HepG2 (cell line): ENCODE results near the gene IL11RA. TPM values are rescaled to one million over a fixed set of nuclear protein-coding genes. Genes with fewer than 3 reads are reported as not detected.

Experiments used
- AGO2 ChIP-seq: fragments of 200-400 bp; formaldehyde crosslinking; optimal IDR thresholded peaks from 2 replicates; pipeline ENCODE3; 2017; ENCODE audit warnings: mild to moderate bottlenecking, low read depth, low read length, moderate library complexity
- CCAR2 ChIP-seq: fragments of 200-400 bp; formaldehyde crosslinking; optimal IDR thresholded peaks from 2 replicates; pipeline ENCODE3; 2018; ENCODE audit warnings: low read depth, mild to moderate bottlenecking, low read length, moderate library complexity
- ELF4 ChIP-seq: sonication (generic); formaldehyde crosslinking; IDR thresholded peaks from 2 replicates; pipeline ENCODE4 v1.5.0; 2020; ENCODE audit warnings: missing genetic modification reagents, mild to moderate bottlenecking, moderate library complexity, borderline replicate concordance
- NFE2L1 ChIP-seq: sonication (generic); formaldehyde crosslinking; IDR thresholded peaks from 2 replicates; pipeline ENCODE4 v1.4.0; 2020; ENCODE audit warnings: missing genetic modification reagents, mild to moderate bottlenecking, borderline replicate concordance
- POLR2AphosphoS5 ChIP-seq: IDR thresholded peaks from 2 replicates; pipeline ENCODE4 v1.6.1; 2012; ENCODE audit warnings: low read depth, low read length
- RAD51 ChIP-seq: fragments of 450-650 bp; IDR thresholded peaks from 2 replicates; pipeline ENCODE4 v1.6.1; 2016; ENCODE audit warnings: borderline replicate concordance
- REPIN1 ChIP-seq: sonication (generic); formaldehyde crosslinking; IDR thresholded peaks from 2 replicates; pipeline ENCODE4 v1.8.0; 2022; ENCODE audit warnings: missing genetic modification reagents, low read depth, mild to moderate bottlenecking, borderline replicate concordance
- SKIL ChIP-seq: sonication (generic); formaldehyde crosslinking; IDR thresholded peaks from 2 replicates; pipeline ENCODE4 v1.8.0; 2022; ENCODE audit warnings: missing genetic modification reagents, mild to moderate bottlenecking, moderate library complexity, borderline replicate concordance
- SMAD9 ChIP-seq: sonication (generic); formaldehyde crosslinking; IDR thresholded peaks from 2 replicates; pipeline ENCODE4 v1.5.1; 2020; ENCODE audit warnings: mild to moderate bottlenecking, missing genetic modification reagents
- SNRNP70 ChIP-seq: fragments of 200-400 bp; formaldehyde crosslinking; IDR thresholded peaks from 2 replicates; pipeline ENCODE4 v1.6.1; 2017; ENCODE audit warnings: mild to moderate bottlenecking, low read depth, low read length, moderate library complexity
- SUZ12 ChIP-seq: fragments of 150-350 bp; IDR thresholded peaks from 2 replicates; pipeline ENCODE4 v1.6.1; 2014; ENCODE audit warnings: low read depth, low read length
- ZMYM4 ChIP-seq: sonication (generic); formaldehyde crosslinking; IDR thresholded peaks from 2 replicates; pipeline ENCODE4 v1.8.1; 2023; ENCODE audit warnings: mild to moderate bottlenecking, missing genetic modification reagents
- ZNF44 ChIP-seq: sonication (generic); formaldehyde crosslinking; IDR thresholded peaks from 2 replicates; pipeline ENCODE4 v1.5.1; 2020; ENCODE audit warnings: mild to moderate bottlenecking, missing genetic modification reagents
- ZSCAN12 ChIP-seq: sonication (generic); formaldehyde crosslinking; IDR thresholded peaks from 2 replicates; pipeline ENCODE4 v1.9.0; 2021; ENCODE audit warnings: mild to moderate bottlenecking, missing genetic modification reagents
- polyA plus RNA-seq, 8 experiments: library from polyadenylated mRNA; depleted of rRNA in 3 of 8; stranded (reverse) in 7 of 8; unstranded in 1 of 8; fragments of >200 nt; fragmentation: Illumina TruSeq in 4 of 8; extraction: Trizol in 4 of 8; gene quantifications; 2 replicates each; pipeline versions ENCODE4 v1.2.1 to v1.2.3, GENCODE V29; 2011 to 2016; ENCODE audit warnings: low read depth in 4 of 8, missing spikeins in 1 of 8, mixed read lengths in 1 of 8; ENCODE audit not compliant: insufficient read depth in 1 of 8
- total RNA-seq, 5 experiments: library from RNA; depleted of rRNA; stranded (reverse); fragments of >200 nt; fragmentation: Illumina TruSeq; extraction: Trizol; gene quantifications; 2 replicates each; pipeline ENCODE4 v1.2.3, GENCODE V29; 2016; ENCODE audit warnings: low read depth in 1 of 5
- TF ChIP-seq, protein P1 (sequence below): sonication (generic); formaldehyde crosslinking; IDR thresholded peaks from 2 replicates; pipeline ENCODE4 v1.4.0; 2020; ENCODE audit warnings: missing genetic modification reagents
- TF ChIP-seq, protein P2 (sequence below): sonication (generic); formaldehyde crosslinking; IDR thresholded peaks from 2 replicates; pipeline ENCODE4 v1.5.1; 2020; ENCODE audit warnings: missing genetic modification reagents, mild to moderate bottlenecking, borderline replicate concordance
- TF ChIP-seq, protein P3 (sequence below): sonication (generic); formaldehyde crosslinking; IDR thresholded peaks from 2 replicates; pipeline ENCODE4 v1.4.0; 2020; ENCODE audit warnings: low read depth, mild to moderate bottlenecking, missing genetic modification reagents
- TF ChIP-seq, protein P4 (sequence below): sonication (generic); formaldehyde crosslinking; IDR thresholded peaks from 2 replicates; pipeline ENCODE4 v1.4.0; 2020; ENCODE audit warnings: mild to moderate bottlenecking, missing genetic modification reagents

IL11RA gene
- total and polyA plus RNA-seq, 2 of the 13 experiments (the other 11 are each of a cell fraction or from before 2014, with no cell fraction given) = 2.0 to 4.2 TPM

GRCh38 chr9:34637356-34638137 lies 14.4 kb upstream of the IL11RA start, which contains the start of gene SIGMAR1 (continued):
- TF ChIP-seq SMAD9 (CRISPR knock-in tag) (0 out of 2 replicates have a peak, but pooled peaks have one; percentile 2), ZNF44 (CRISPR knock-in tag) (0 out of 2 replicates have a peak, but pooled peaks have one; percentile 70), SNRNP70 (no peak), CCAR2 (no peak), ELF4 (CRISPR knock-in tag) (no peak), POLR2AphosphoS5 (peak; percentile 74), AGO2 (peak; percentile 75), SKIL (CRISPR knock-in tag) (no peak), REPIN1 (CRISPR knock-in tag) (peak; percentile 87), SUZ12 (no peak), RAD51 (no peak), NFE2L1 (no peak; the same call in 1 of the 2 replicates), ZSCAN12 (CRISPR knock-in tag) (0 out of 2 replicates have a peak, but pooled peaks have one; percentile 9), ZMYM4 (CRISPR knock-in tag) (peak; percentile 89)
- TF ChIP-seq, protein P1, sequence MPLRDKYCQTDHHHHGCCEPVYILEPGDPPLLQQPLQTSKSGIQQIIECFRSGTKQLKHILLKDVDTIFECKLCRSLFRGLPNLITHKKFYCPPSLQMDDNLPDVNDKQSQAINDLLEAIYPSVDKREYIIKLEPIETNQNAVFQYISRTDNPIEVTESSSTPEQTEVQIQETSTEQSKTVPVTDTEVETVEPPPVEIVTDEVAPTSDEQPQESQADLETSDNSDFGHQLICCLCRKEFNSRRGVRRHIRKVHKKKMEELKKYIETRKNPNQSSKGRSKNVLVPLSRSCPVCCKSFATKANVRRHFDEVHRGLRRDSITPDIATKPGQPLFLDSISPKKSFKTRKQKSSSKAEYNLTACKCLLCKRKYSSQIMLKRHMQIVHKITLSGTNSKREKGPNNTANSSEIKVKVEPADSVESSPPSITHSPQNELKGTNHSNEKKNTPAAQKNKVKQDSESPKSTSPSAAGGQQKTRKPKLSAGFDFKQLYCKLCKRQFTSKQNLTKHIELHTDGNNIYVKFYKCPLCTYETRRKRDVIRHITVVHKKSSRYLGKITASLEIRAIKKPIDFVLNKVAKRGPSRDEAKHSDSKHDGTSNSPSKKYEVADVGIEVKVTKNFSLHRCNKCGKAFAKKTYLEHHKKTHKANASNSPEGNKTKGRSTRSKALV (CRISPR knock-in tag) = no peak
- TF ChIP-seq, protein P2, sequence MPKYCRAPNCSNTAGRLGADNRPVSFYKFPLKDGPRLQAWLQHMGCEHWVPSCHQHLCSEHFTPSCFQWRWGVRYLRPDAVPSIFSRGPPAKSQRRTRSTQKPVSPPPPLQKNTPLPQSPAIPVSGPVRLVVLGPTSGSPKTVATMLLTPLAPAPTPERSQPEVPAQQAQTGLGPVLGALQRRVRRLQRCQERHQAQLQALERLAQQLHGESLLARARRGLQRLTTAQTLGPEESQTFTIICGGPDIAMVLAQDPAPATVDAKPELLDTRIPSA (CRISPR knock-in tag) = peak; percentile 91; the same call in 1 of the 2 replicates
- TF ChIP-seq, protein P3, sequence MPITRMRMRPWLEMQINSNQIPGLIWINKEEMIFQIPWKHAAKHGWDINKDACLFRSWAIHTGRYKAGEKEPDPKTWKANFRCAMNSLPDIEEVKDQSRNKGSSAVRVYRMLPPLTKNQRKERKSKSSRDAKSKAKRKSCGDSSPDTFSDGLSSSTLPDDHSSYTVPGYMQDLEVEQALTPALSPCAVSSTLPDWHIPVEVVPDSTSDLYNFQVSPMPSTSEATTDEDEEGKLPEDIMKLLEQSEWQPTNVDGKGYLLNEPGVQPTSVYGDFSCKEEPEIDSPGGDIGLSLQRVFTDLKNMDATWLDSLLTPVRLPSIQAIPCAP (CRISPR knock-in tag) = no peak
- TF ChIP-seq, protein P4, sequence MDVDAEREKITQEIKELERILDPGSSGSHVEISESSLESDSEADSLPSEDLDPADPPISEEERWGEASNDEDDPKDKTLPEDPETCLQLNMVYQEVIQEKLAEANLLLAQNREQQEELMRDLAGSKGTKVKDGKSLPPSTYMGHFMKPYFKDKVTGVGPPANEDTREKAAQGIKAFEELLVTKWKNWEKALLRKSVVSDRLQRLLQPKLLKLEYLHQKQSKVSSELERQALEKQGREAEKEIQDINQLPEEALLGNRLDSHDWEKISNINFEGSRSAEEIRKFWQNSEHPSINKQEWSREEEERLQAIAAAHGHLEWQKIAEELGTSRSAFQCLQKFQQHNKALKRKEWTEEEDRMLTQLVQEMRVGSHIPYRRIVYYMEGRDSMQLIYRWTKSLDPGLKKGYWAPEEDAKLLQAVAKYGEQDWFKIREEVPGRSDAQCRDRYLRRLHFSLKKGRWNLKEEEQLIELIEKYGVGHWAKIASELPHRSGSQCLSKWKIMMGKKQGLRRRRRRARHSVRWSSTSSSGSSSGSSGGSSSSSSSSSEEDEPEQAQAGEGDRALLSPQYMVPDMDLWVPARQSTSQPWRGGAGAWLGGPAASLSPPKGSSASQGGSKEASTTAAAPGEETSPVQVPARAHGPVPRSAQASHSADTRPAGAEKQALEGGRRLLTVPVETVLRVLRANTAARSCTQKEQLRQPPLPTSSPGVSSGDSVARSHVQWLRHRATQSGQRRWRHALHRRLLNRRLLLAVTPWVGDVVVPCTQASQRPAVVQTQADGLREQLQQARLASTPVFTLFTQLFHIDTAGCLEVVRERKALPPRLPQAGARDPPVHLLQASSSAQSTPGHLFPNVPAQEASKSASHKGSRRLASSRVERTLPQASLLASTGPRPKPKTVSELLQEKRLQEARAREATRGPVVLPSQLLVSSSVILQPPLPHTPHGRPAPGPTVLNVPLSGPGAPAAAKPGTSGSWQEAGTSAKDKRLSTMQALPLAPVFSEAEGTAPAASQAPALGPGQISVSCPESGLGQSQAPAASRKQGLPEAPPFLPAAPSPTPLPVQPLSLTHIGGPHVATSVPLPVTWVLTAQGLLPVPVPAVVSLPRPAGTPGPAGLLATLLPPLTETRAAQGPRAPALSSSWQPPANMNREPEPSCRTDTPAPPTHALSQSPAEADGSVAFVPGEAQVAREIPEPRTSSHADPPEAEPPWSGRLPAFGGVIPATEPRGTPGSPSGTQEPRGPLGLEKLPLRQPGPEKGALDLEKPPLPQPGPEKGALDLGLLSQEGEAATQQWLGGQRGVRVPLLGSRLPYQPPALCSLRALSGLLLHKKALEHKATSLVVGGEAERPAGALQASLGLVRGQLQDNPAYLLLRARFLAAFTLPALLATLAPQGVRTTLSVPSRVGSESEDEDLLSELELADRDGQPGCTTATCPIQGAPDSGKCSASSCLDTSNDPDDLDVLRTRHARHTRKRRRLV (CRISPR knock-in tag) = 0 out of 2 replicates have a peak, but pooled peaks have one; percentile 15
